Activated CD8-positive, alpha-beta T cell treated with anti-CD3 and anti-CD28 coated beads for 36 hours (primary cell): ENCODE results near the gene ERICH3. TPM values are rescaled to one million over a fixed set of nuclear protein-coding genes. Genes with fewer than 3 reads are reported as not detected.

Source experiments
- ATAC-seq: fragments of 200-7000 bp; cut with Tn5 transposase; one replicate; pipeline ENCODE4 v1.10.0; 2021; ENCODE audit warnings: mild to moderate bottlenecking, moderate library complexity
- CTCF ChIA-PET: fragments of 350-600 bp; sonication (Branson Sonifier 250); formaldehyde crosslinking; loops from one replicate; lab custom pipeline; 2021; ENCODE audit warnings: antibody characterized with exemption; lab: Charles Lee
- POLR2A ChIA-PET: fragments of 350-600 bp; sonication (Branson Sonifier 250); formaldehyde crosslinking; loops from one replicate; lab custom pipeline; 2021; ENCODE audit warnings: antibody characterized with exemption; lab: Charles Lee
- DNase-seq: peaks from one replicate; pipeline ENCODE4 v3.0.0-alpha.2; 2020
- H3K27ac Mint-ChIP-seq: one replicate; pipeline ENCODE4 v1.8.0; 2021; ENCODE audit warnings: mild to moderate bottlenecking, mixed read lengths
- H3K27me3 Mint-ChIP-seq: one replicate; pipeline ENCODE4 v1.8.0; 2021; ENCODE audit warnings: mixed read lengths
- H3K36me3 Mint-ChIP-seq: one replicate; pipeline ENCODE4 v1.8.0; 2021; ENCODE audit warnings: low read depth, mixed read lengths
- H3K4me1 Mint-ChIP-seq: one replicate; pipeline ENCODE4 v1.8.0; 2021; ENCODE audit warnings: low read depth, mixed read lengths
- H3K4me3 Mint-ChIP-seq: one replicate; pipeline ENCODE4 v1.8.0; 2021; ENCODE audit warnings: mild to moderate bottlenecking, moderate library complexity, mixed read lengths
- H3K9me3 Mint-ChIP-seq: one replicate; pipeline ENCODE4 v1.8.0; 2021; ENCODE audit warnings: mixed read lengths
- intact Hi-C: fragments of 100-400 bp; cut with micrococcal nuclease; formaldehyde crosslinking; loops from one replicate; pipeline ENCODE4 v1.10.0; 2022
- total RNA-seq, 2 experiments: library from RNA; stranded (reverse); gene quantifications; one replicate each; pipeline ENCODE4 v1.2.3, GENCODE V29; 2021
- TF ChIP-seq, protein P1 (sequence below): fragments of 200-600 bp; IDR thresholded peaks from one replicate; pipeline ENCODE4 v1.8.0; 2022; ENCODE audit warnings: antibody characterized with exemption, mild to moderate bottlenecking

The ERICH3 gene, protein sequence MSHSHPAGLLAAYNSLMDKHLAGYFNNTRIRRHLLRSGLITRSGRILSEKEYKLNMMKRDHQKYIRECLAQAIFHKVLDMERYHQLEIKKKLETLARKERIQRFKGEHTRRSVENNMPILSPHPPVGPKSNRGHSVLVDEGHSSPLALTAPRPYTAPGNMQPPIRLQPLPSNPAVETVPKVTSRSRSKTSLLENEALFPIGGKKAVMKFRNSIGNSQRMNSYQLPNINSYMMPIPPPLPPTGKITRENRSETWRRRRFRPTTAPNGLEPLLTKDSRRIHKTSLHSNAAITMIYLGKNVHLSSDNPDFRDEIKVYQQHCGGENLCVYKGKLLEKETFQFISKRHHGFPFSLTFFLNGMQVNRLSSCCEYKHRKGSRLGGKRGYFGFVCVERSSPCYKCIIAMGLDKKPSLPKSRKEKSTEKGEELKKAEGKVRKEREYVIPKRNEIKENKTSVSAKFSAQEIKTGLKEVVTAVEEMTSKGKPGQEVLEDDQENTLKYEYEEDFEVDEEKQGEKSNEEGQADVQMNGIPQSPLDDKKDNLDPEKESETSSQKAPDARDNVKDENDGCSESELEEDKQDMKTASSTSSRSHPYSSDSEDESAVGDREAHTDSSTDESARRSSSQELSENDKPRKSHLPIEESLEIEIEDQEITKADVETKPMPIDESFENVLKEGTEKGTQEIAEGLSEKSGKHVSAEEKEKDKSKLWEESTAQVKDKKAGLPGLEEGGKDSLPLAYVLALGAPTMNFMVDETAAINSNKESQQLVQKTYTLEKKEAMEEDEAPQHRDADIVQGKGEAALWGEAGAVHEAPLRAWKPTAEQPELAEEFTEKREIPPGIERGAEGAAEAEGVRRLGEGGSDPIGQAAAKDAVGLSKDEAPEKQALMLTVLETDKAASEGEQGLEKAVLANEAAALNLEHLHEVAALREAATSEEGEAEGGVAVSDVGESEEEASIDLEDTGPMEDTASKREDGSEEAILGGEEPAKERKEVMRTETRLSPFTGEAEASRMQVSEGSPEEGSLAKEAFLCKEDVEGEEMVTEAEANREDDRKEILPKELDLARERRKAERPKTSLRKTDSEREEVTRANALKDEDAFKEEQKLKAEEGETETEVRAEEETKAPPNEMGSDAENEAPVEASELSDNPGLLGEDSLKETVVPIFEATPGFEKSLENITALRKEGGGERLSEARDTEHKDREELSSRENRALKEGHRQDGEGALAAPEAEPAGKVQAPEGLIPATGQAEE (N-terminal part only)
- not detected for total RNA-seq

DNA sequence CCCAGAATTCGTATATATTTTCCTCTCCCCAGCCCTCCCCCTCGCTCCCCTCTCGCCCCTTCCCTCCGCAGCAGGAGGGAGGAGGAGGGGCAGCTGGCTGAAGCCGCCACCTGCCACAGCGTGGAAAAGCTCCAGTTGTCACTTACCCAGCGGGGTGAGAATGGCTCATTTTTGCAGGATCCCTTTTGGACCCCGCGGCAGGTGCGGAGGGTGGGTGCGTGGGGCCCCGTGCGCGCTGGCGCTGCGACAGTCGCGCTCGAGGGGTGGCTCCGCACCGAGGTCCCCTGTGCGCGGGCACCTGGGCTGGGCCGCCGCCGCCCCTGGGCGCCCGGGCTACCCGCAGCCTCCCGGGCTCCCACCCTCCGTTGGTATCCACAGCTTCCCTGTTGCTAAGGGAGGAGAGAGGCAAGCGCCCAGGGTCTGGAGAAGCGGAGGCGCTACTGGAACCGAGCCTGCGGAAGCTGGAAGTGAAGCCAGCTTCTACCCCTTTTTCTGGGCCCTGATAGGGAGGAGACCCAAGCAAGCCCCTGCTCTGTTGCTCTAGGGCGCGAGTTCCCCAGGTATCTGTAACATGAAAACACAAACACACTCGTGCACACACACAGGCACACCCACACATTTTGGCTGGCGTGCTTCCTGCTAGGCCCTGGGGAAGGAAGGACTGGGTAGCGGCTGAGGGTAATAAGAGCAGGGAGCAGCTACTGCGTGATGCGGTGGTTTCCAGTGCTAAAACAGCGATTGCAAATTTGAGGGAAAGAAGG lies at the start of gene ERICH3:
ERICH3 (minus strand) TSS at position 442 of the 761 bp plus-strand sequence; CDS start at position 169, 273 bp downstream.
- no peaks in the 10 kb centered on the region for H3K4me1 Mint-ChIP-seq
- no peaks in the 10 kb centered on the region for H3K36me3 Mint-ChIP-seq
- TF ChIP-seq, protein P1, sequence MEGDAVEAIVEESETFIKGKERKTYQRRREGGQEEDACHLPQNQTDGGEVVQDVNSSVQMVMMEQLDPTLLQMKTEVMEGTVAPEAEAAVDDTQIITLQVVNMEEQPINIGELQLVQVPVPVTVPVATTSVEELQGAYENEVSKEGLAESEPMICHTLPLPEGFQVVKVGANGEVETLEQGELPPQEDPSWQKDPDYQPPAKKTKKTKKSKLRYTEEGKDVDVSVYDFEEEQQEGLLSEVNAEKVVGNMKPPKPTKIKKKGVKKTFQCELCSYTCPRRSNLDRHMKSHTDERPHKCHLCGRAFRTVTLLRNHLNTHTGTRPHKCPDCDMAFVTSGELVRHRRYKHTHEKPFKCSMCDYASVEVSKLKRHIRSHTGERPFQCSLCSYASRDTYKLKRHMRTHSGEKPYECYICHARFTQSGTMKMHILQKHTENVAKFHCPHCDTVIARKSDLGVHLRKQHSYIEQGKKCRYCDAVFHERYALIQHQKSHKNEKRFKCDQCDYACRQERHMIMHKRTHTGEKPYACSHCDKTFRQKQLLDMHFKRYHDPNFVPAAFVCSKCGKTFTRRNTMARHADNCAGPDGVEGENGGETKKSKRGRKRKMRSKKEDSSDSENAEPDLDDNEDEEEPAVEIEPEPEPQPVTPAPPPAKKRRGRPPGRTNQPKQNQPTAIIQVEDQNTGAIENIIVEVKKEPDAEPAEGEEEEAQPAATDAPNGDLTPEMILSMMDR: no peak
- H3K4me3 Mint-ChIP-seq: no peak within 1 kb of the TSS
- ChIA-PET POLR2A (no interaction called here), CTCF (interaction anchor here (1.3 kb wide), 1 partner anchor 15 kb away, joined by 3 read pairs; no protein-coding TSS in a partner anchor)
- DNase-seq (peak; percentile 2), ATAC-seq (no peak)
- H3K27ac Mint-ChIP-seq: no peak within 1 kb of the TSS
- H3K27me3 Mint-ChIP-seq: peaks cover 24% of the 10 kb centered on the region
- intact Hi-C loops: no loop called here
- H3K9me3 Mint-ChIP-seq: no peaks in the 10 kb centered on the region

DNA sequence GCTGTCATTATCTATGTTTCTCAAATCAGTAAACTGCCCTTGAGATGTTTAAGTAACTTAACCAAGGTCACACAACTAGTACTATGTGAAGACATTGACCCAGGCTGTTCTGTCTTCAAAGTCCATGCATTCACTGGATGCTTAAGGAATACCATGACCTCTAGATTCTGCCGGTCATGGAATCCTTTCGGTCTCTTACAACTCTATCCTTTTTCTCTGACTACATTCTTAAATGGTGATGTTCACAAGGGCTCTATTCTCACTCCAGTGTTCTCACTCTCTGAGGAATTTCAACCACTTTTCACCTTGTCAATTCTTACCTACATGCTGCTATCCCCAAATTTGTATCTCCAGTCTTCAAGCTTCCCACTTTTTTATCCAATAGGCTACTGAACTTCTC lies 44.0 kb upstream of the ERICH3 start:
- H3K36me3 Mint-ChIP-seq: peaks cover 7% of the 10 kb centered on the region
- H3K9me3 Mint-ChIP-seq: no peaks in the 10 kb centered on the region
- no peak overlapping the region for H3K4me3 Mint-ChIP-seq
- H3K27ac Mint-ChIP-seq: no peak overlapping the region
- TF ChIP-seq, protein P1: no peak
- intact Hi-C loops: no loop called here
- no peak for DNase-seq
- ChIA-PET CTCF (no interaction called here), POLR2A (no interaction called here)
- no peak for ATAC-seq
- no peaks in the 10 kb centered on the region for H3K27me3 Mint-ChIP-seq
- H3K4me1 Mint-ChIP-seq: no peaks in the 10 kb centered on the region

DNA sequence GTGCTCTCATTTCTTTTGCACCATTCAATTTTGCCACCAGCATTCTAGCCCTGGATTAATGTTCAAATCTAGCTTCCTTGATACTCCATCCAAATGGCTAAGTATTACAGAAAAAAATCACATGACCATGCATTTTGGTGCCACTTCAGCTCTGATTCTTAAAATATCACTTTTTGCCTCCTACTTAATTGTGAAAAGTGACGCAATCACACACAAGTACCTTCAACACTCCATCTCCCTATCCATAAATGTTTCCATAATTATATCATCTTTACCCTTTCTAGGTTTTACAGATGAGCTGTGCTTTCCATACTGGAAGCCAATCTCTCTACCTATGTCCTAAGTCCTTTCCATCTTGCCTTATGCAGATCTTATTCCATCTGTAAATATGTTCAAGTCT lies 43.2 kb upstream of the ERICH3 start:
- TF ChIP-seq, protein P1: no peak
- Mint-ChIP-seq H3K9me3 (no peaks in the 10 kb centered on the region), H3K4me1 (no peaks in the 10 kb centered on the region), H3K27ac (no peak overlapping the region), H3K36me3 (peaks cover 7% of the 10 kb centered on the region), H3K27me3 (no peaks in the 10 kb centered on the region), H3K4me3 (no peak overlapping the region)
- CTCF ChIA-PET: interaction anchor here (2.8 kb wide), 1 partner anchor 27 kb away, joined by 9 read pairs; no protein-coding TSS in a partner anchor
- ATAC-seq (no peak), DNase-seq (no peak)
- intact Hi-C loops: no loop called here
- POLR2A ChIA-PET: no interaction called here

DNA sequence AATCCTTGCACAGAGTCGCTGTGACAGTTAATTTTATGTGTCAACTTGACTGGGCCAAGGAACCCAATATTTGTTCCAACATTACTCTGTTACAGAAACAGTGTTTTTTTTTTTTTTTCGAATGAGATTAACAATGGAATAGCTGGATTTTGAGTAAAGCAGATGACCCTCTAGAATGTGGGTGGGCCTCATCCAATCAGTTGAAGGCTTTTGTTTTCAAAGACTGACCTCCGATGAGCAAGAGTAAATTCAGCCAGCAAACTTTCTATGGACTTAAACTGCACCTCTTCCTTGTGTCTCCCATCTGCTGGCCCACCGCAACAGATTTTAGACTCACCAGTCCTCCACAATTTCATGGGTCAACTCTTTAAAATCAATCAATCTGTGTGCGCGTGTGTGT lies 42.2 kb upstream of the ERICH3 start:
- ChIA-PET POLR2A (no interaction called here), CTCF (interaction anchor here (2.8 kb wide), 1 partner anchor 26 kb away, joined by 9 read pairs; no protein-coding TSS in a partner anchor)
- H3K27ac Mint-ChIP-seq: no peak overlapping the region
- TF ChIP-seq, protein P1: no peak
- intact Hi-C loops: no loop called here
- no peaks in the 10 kb centered on the region for H3K9me3 Mint-ChIP-seq
- ATAC-seq (no peak), DNase-seq (no peak)
- peaks cover 2% of the 10 kb centered on the region for H3K36me3 Mint-ChIP-seq
- H3K27me3 Mint-ChIP-seq: no peaks in the 10 kb centered on the region
- H3K4me3 Mint-ChIP-seq: no peak overlapping the region
- no peaks in the 10 kb centered on the region for H3K4me1 Mint-ChIP-seq
